NB4 (cell line): Measurements from ENCODE around the gene FZD1.

Experiments used
- CTCF ChIP-seq: IDR thresholded peaks from one replicate; pipeline ENCODE4 v1.5.1; 2012; ENCODE audit warnings: low read depth, low read length
- MYC ChIP-seq: IDR thresholded peaks from 2 replicates; pipeline ENCODE4 v1.6.1; 2011; ENCODE audit warnings: low read depth, low read length
- POLR2A ChIP-seq: IDR thresholded peaks from 2 replicates; pipeline ENCODE4 v1.6.1; 2011; ENCODE audit warnings: mild to moderate bottlenecking; ENCODE audit not compliant: insufficient read length; ENCODE audit errors: extremely low read depth

- no peak for TF ChIP-seq CTCF
- no peak for TF ChIP-seq POLR2A
- no peak for TF ChIP-seq MYC
Measured at GRCh38 chr7:91265693-91266066, 1.4 kb downstream of the FZD1 start.
